Keratinocyte (primary cell): ENCODE measurements around the gene NDUFS4. TPM values are rescaled to one million over a fixed set of nuclear protein-coding genes. Genes with fewer than 3 reads are reported as not detected.

ENCODE experiments used
- DNase-seq: peaks from one replicate; pipeline ENCODE4 v3.0.0-alpha.2; 2011; ENCODE audit warnings: low read depth, missing footprints, low spot score
- FAIRE-seq: peaks from 2 replicates; lab custom pipeline; 2011; peaks lifted over from hg19 to GRCh38; lab: Jason Lieb, UNC
- H2AFZ ChIP-seq: 2 replicates; pipeline ENCODE4 v1.6.0; 2012; ENCODE audit warnings: low read length, control low read depth, inconsistent platforms; ENCODE audit not compliant: control insufficient read depth
- H3K27ac ChIP-seq: 2 replicates; pipeline ENCODE4 v1.5.1; 2011; ENCODE audit warnings: low read length; ENCODE audit not compliant: control insufficient read depth, insufficient read depth
- H3K27me3 ChIP-seq: 3 replicates; pipeline ENCODE4 v1.6.0; 2011; ENCODE audit warnings: low read length; ENCODE audit not compliant: control insufficient read depth, insufficient read depth; ENCODE audit errors: extremely low read depth
- H3K36me3 ChIP-seq, 2 experiments: 2 replicates in 1 of 2; 3 replicates in 1 of 2; pipeline ENCODE4 v1.5.1; 2011; ENCODE audit warnings: low read length in 2 of 2, mild to moderate bottlenecking in 1 of 2; ENCODE audit not compliant: control insufficient read depth in 2 of 2, insufficient read depth in 2 of 2; ENCODE audit errors: extremely low read depth in 1 of 2
- H3K4me1 ChIP-seq: 3 replicates; pipeline ENCODE4 v1.5.1; 2011; ENCODE audit warnings: low read length; ENCODE audit not compliant: control insufficient read depth, insufficient read depth; ENCODE audit errors: extremely low read depth
- H3K4me2 ChIP-seq: 3 replicates; pipeline ENCODE4 v1.6.0; 2011; ENCODE audit warnings: low read depth, low read length; ENCODE audit not compliant: control insufficient read depth, insufficient read depth; ENCODE audit errors: extremely low read depth
- H3K4me3 ChIP-seq, 3 experiments: fragments of 200-600 bp in 1 of 3; sonication (generic) in 1 of 3; 2 replicates in 2 of 3; 3 replicates in 1 of 3; pipeline ENCODE4 v1.5.1; 2011 to 2016; ENCODE audit warnings: low read length in 3 of 3, mild to moderate bottlenecking in 3 of 3, control low read depth in 2 of 3, inconsistent platforms in 1 of 3, low read depth in 1 of 3, mixed read lengths in 1 of 3, mixed run types in 1 of 3, moderate library complexity in 1 of 3; ENCODE audit not compliant: control insufficient read depth in 2 of 3, insufficient read depth in 2 of 3; ENCODE audit errors: extremely low read depth in 1 of 3
- H3K79me2 ChIP-seq: 2 replicates; pipeline ENCODE4 v1.6.0; 2012; ENCODE audit warnings: low read length; ENCODE audit not compliant: control insufficient read depth, insufficient read depth
- H3K9ac ChIP-seq: 3 replicates; pipeline ENCODE4 v1.6.0; 2011; ENCODE audit warnings: low read length; ENCODE audit not compliant: control insufficient read depth, insufficient read depth; ENCODE audit errors: extremely low read depth
- H3K9me1 ChIP-seq: 3 replicates; pipeline ENCODE4 v1.6.0; 2011; ENCODE audit warnings: low read length; ENCODE audit not compliant: control insufficient read depth, insufficient read depth; ENCODE audit errors: extremely low read depth
- H3K9me3 ChIP-seq: 2 replicates; pipeline ENCODE4 v1.5.1; 2012; ENCODE audit warnings: low read depth, low read length; ENCODE audit not compliant: control insufficient read depth
- H4K20me1 ChIP-seq: 3 replicates; pipeline ENCODE4 v1.6.0; 2011; ENCODE audit warnings: low read length; ENCODE audit not compliant: control insufficient read depth, insufficient read depth; ENCODE audit errors: extremely low read depth
- CTCF ChIP-seq, 3 experiments: IDR thresholded peaks in 1 of 3; conservative IDR thresholded peaks in 1 of 3; optimal IDR thresholded peaks in 1 of 3; 2 replicates in 2 of 3; 3 replicates in 1 of 3; pipeline versions ENCODE3 to v1.5.1; 2011; ENCODE audit warnings: low read length in 3 of 3, mild to moderate bottlenecking in 3 of 3, moderate library complexity in 2 of 3, control low read depth in 1 of 3, inconsistent platforms in 1 of 3; ENCODE audit not compliant: insufficient read depth in 2 of 3; ENCODE audit errors: extremely low read depth in 1 of 3
- EZH2 ChIP-seq: IDR thresholded peaks from one replicate; pipeline ENCODE4 v1.6.1; 2012; ENCODE audit warnings: inconsistent platforms, mild to moderate bottlenecking, low read length, moderate library complexity
- dilution Hi-C: fragments of 300-500 bp; cut with MboI; formaldehyde crosslinking; loops from one replicate; pipeline ENCODE4 v1.7.0; 2020; ENCODE audit warnings: low sequenced_read_pairs; ENCODE audit not compliant: extremely low pct_ligation_motif_present
- polyA plus RNA-seq, 5 experiments: library from polyadenylated mRNA; depleted of rRNA in 3 of 5; stranded (reverse) in 3 of 5; stranded (forward) in 1 of 5; unstranded in 1 of 5; fragments of >200 nt; gene quantifications; 1 replicate in 1 of 5; 2 replicates in 3 of 5; 3 replicates in 1 of 5; pipeline versions ENCODE4 v1.2.1 to v1.2.3, GENCODE V29; 2011 to 2012; ENCODE audit warnings: missing spikeins in 2 of 5, low read depth in 1 of 5, low replicate concordance in 1 of 5

The NDUFS4 gene
- polyA plus RNA-seq, 1 donor (not counting 4 experiments of a cell fraction or from before 2014, with no cell fraction given) = 118 TPM

- FAIRE-seq (no peak), DNase-seq (no peak)
- Histone ChIP-seq H3K4me3 (no peak overlapping the region), H2AFZ (peak overlapping the region; percentile 30), H4K20me1 (no peaks in the 10 kb centered on the region), H3K27ac (no peak overlapping the region), H3K9me1 (no peaks in the 10 kb centered on the region), H3K79me2 (peaks cover 34% of the 10 kb centered on the region), H3K9me3 (no peaks in the 10 kb centered on the region), H3K4me1 (peaks cover 6% of the 10 kb centered on the region), H3K36me3 (no peaks in the 10 kb centered on the region), H3K27me3 (no peaks in the 10 kb centered on the region), H3K9ac (no peak overlapping the region), H3K4me2 (no peak overlapping the region)
- dilution Hi-C loops = no loop called here
- TF ChIP-seq CTCF (optimal IDR thresholded peaks at IDR 0.05 in 1 of 3, IDR thresholded peaks at IDR 0.05 in 1 of 3, conservative IDR thresholded peaks at IDR 0.05 in 1 of 3; ENCODE audit: extremely low read depth in 1 of 3, insufficient read depth in 2 of 3, low read length in 3 of 3) (no peak), EZH2 (no peak)
Observed at GRCh38 chr5:53558966-53559365, 1.5 kb upstream of the NDUFS4 start.

GRCh38 chr5:53560028-53560427 lies 411 bp upstream of the NDUFS4 start:
- dilution Hi-C loops = no loop called here
- H3K4me2 ChIP-seq = peak overlapping the region; percentile 99
- no peaks in the 10 kb centered on the region for H3K36me3 ChIP-seq
- no peaks in the 10 kb centered on the region for H3K27me3 ChIP-seq
- peak overlapping the region; percentile 98 for H2AFZ ChIP-seq
- H4K20me1 ChIP-seq = no peaks in the 10 kb centered on the region
- peaks cover 6% of the 10 kb centered on the region for H3K4me1 ChIP-seq
- DNase-seq (no peak), FAIRE-seq (no peak)
- H3K9ac ChIP-seq = peak overlapping the region; percentile 94
- TF ChIP-seq CTCF (optimal IDR thresholded peaks at IDR 0.05 in 1 of 3, IDR thresholded peaks at IDR 0.05 in 1 of 3, conservative IDR thresholded peaks at IDR 0.05 in 1 of 3; ENCODE audit: extremely low read depth in 1 of 3, insufficient read depth in 2 of 3, low read length in 3 of 3) (no peak), EZH2 (no peak)
- peak overlapping the region; percentile 93 for H3K27ac ChIP-seq
- peaks cover 44% of the 10 kb centered on the region for H3K79me2 ChIP-seq
- peak overlapping the region; percentile 82 to 98 (median 98) for H3K4me3 ChIP-seq
- H3K9me3 ChIP-seq = no peaks in the 10 kb centered on the region
- H3K9me1 ChIP-seq = no peaks in the 10 kb centered on the region
